Fibroblast of peridontal ligament (primary cell): ENCODE data around the gene HMX3.
A peak's percentile ranks its signal among the peaks of the same experiment; 100 is the strongest.

Experiments
- DNase-seq: peaks from one replicate; pipeline ENCODE4 v3.0.0-alpha.2; 2010; ENCODE audit errors: extremely low read depth

Gene HMX3

GRCh38 chr10:123135415-123136141 is at the start of gene HMX3:
TSS of gene HMX3 (plus strand) at chr10:123135970. CDS start at chr10:123136051, 81 bp downstream.
- DNase-seq: no peak

DNA sequence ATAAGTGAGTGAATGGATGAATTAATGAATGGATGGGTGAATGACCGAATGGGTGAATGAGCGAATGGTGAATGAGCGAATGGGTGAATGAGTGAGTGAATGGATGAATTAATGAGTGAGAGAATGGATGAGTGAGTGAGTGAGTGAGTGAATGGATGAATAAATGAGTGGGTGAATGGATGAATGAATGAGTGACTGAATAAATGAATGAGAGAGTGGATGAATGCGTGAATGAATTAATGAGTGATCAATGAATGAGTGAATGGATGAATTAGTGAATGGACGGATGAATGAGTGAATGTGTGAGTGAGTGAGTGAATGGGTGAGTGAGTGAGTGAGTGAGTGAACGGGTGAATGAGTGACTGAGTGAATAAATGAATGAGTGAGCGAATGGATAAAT is 49.5 kb upstream of the HMX3 start:
- DNase-seq: no peak

- no peak for DNase-seq
Measured at GRCh38 chr10:123087348-123087747, 48.4 kb upstream of the HMX3 start.

DNA sequence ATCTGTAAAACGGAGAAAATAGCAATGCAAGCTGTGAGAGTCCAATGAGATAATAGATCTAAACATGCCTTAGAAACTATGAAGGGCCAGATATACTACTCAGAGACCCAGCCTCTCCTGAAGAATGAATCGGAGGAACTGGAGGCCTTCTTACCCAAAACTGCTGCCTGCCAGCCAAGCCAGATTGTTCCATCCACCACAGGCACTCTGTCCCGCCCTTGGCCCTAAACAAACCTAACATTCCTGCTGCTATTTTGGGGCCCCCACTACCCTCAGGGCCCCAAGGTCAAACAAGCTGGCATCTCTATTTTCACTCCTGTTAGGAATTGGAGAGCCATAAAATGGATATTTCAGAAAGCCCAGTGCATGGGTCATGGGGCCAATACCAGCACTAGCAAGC is 48.0 kb upstream of the HMX3 start:
- no peak for DNase-seq

GRCh38 chr10:123092635-123093414 is 42.9 kb upstream of the HMX3 start:
- no peak for DNase-seq

DNA sequence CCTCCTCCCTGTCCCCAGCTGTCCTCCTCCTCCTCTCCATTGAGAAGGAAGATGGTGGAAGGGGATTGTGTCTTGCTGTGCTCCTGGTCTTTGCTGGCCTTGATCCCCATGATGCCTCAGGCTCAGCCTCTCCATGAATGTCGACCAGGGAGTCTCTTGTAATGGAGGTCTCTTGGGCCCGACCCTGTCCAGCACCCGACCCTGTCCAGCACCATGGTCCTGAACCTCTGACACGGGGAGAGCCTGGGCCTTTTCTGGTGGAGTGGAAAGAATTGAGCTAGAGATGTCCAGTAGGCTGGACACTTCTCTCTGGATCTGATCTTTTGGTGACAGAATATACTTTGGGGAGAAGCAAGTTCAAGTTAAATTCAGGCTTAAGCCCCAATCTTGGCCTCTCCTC is 42.3 kb upstream of the HMX3 start:
- DNase-seq: no peak

DNA sequence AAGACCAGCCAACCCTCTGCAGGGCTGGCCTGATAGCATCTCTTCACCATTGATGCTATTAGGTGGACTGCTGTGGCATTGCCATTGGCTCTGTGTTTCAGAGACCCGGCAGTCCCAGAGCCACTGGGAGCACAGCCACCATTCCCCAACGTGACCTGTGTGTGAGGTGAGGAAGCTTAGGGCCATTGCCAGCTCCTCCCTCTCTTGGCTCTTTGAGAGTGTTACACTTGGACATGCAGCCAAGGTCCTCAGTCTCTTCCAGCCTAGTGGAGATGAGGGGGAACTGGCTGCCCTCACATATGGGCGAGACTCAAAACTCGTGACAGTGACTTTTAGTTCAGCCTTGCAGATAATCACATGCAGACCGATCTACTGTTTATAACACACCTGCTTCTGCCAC is 39.3 kb upstream of the HMX3 start:
- DNase-seq: no peak

- DNase-seq: no peak
Measured at GRCh38 chr10:123097039-123097438, 38.7 kb upstream of the HMX3 start.

- no peak for DNase-seq
Measured at GRCh38 chr10:123100030-123100762, 35.6 kb upstream of the HMX3 start.

GRCh38 chr10:123101872-123102271 is 33.9 kb upstream of the HMX3 start:
- DNase-seq: no peak

- no peak for DNase-seq
Measured at GRCh38 chr10:123102673-123103072, 33.1 kb upstream of the HMX3 start.

- DNase-seq: no peak
Measured at GRCh38 chr10:123103944-123104343, 31.8 kb upstream of the HMX3 start.

DNA sequence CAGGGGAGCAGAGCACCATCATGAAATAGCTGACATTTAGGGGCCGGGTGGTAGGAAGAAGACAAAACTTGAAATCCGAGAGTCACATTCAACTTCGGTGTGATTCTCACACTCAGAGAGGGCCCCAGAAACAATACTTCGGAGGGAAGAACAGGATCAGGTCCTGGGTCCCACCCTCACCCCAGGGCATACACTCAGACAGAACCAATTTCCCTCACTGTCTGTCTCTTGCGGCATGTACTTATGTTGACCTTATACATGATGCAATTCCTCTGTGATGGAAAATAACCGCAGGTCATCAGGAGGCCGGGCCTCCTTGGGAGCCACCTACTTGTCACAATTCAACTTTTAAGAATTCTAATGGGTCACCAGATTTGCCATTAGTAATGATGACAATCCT is 26.3 kb upstream of the HMX3 start:
- DNase-seq: no peak

GRCh38 chr10:123117644-123118417 is 17.9 kb upstream of the HMX3 start:
- no peak for DNase-seq

GRCh38 chr10:123119081-123119480 is 16.7 kb upstream of the HMX3 start:
- no peak for DNase-seq

GRCh38 chr10:123126246-123126645 is 9.5 kb upstream of the HMX3 start:
- DNase-seq: no peak

DNA sequence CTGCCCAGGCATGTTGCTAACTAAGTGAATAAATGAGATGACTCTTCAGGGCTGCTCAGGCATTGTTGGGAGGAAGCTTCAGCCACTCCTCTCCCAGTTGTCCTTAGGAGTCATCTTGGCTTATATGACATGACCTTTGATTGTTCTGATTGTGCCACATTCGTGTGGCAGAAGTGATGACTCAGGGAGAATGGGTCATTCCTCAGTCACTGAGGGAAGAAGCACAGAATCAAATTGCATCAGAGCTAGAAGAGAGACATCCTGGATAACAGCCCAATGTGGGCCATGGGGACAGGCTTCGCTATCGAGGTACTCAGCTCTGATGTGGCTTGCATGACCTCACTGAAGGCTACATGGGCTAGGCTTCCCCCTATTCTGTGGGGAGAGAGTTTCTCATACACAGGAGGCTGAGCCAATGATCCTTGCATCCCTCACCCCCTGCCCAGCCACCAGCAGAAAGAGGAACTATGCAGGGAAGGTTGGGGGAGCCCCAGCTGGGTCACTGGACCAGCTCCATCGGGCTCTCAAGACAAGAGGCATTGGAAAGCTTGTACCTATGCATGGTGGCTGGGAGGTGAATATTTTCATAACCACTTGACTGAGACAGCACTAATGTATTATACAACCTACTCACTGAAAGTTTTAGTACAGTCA is 6.0 kb upstream of the HMX3 start:
- DNase-seq: no peak

GRCh38 chr10:123132576-123133477 is 2.9 kb upstream of the HMX3 start:
- DNase-seq: peak; percentile 79

- DNase-seq: no peak
Measured at GRCh38 chr10:123133541-123134342, 2.0 kb upstream of the HMX3 start.
